D721Med (cell line): ENCODE results near the gene ERFL.
A peak's percentile ranks its signal among the peaks of the same experiment; 100 is the strongest.
"Not testable (repeated sequence)": the region's sequence is repeated elsewhere in the genome, so short reads cannot be mapped to it uniquely, and the experiment has no call there.

Experiments used
- DNase-seq: peaks from one replicate; pipeline ENCODE4 v3.0.0; 2011; ENCODE audit warnings: low spot score; ENCODE audit not compliant: insufficient read length
- FAIRE-seq: peaks from 2 replicates; lab custom pipeline; 2011; peaks lifted over from hg19 to GRCh38; lab: Jason Lieb, UNC
- TF ChIP-seq, protein P1 (sequence below): IDR thresholded peaks from 2 replicates; pipeline ENCODE4 v1.5.1; 2012; ENCODE audit warnings: mild to moderate bottlenecking, control low read depth; ENCODE audit not compliant: insufficient read depth; ENCODE audit errors: missing control alignments

The ERFL gene

GRCh38 chr19:41941410-41942202, 13.4 kb upstream of the ERFL start:
- FAIRE-seq (no peak), DNase-seq (no peak)
- TF ChIP-seq, protein P1, sequence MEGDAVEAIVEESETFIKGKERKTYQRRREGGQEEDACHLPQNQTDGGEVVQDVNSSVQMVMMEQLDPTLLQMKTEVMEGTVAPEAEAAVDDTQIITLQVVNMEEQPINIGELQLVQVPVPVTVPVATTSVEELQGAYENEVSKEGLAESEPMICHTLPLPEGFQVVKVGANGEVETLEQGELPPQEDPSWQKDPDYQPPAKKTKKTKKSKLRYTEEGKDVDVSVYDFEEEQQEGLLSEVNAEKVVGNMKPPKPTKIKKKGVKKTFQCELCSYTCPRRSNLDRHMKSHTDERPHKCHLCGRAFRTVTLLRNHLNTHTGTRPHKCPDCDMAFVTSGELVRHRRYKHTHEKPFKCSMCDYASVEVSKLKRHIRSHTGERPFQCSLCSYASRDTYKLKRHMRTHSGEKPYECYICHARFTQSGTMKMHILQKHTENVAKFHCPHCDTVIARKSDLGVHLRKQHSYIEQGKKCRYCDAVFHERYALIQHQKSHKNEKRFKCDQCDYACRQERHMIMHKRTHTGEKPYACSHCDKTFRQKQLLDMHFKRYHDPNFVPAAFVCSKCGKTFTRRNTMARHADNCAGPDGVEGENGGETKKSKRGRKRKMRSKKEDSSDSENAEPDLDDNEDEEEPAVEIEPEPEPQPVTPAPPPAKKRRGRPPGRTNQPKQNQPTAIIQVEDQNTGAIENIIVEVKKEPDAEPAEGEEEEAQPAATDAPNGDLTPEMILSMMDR = no peak

- TF ChIP-seq, protein P1 = no peak
- DNase-seq (no peak), FAIRE-seq (no peak)
Measured at GRCh38 chr19:41940731-41941409, 12.6 kb upstream of the ERFL start.

GRCh38 chr19:41939861-41940730, 11.8 kb upstream of the ERFL start:
- FAIRE-seq = no peak
- DNase-seq = peak; percentile 93
- TF ChIP-seq, protein P1 = no peak

- FAIRE-seq = not testable (repeated sequence)
Measured at GRCh38 chr19:41939209-41939608, 11.0 kb upstream of the ERFL start.

DNA sequence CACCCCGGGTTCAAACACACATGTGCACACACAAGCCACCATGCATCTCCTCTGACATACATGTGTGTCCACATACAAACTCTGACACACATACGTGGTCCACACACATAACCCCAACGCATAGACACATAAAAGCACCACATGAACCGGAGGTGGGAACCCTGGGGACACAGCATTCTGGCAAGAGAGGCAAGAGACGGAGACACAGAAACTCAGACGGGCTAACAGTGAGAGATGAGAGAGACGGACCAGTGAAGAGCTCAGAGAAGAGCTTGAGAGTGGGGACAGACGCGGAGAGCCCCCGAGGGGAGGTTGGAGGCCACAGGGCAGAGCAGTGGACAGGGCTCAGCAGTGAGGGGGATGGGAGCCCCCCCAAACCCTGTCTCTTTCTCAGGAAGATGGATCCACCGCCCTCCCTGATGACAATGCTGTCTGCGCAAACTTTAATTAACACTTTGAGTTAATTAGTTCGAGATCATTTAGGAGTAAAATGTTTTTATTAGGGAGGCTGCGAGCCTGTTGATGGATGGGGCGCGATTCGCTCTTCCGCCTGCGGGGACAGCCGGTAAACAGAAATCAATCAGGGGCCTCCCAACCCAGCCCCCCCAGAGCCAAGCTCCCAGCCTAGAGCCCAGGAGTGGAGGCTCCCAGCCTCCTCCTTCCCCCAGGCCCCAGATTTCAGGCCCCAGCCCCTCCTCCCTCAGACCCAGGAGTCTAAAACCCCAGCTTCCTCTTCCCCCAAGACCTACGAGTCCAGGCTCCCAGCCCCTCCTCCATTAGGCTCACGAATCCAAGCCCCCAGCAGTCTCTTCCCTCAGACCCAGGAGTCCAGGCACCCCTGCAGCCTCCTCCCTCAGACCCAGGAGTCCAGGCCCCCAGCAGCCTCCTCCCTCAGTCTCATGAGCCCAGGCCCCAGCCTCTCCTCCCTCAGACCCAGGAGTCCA, 9.5 kb upstream of the ERFL start:
- TF ChIP-seq, protein P1 = no peak
- FAIRE-seq (no peak), DNase-seq (no peak)

More at GRCh38 chr19:41939209-41939608, 11.0 kb upstream of the ERFL start:
- DNase-seq = not testable (repeated sequence)

DNA sequence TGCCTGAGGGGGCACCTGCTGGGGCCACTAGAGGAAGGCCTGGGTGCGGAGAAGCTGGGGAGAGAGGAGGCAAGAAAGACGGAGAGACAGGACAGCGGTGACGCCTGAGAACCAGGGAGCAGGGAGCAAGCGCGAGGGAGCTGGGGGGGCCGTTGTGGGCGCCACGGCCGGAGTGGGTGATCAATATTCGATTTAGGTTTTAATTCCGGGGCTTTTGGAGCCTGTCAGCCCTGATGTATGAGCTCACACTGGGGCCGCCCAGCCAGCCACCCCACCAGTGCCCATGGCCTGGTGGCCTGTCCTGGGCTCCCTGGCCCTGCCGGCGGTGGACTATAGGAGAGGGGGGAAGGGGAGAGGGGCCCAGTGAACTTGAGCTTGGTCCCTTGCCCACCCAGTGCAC, 8.7 kb upstream of the ERFL start:
- DNase-seq = no peak
- no peak for FAIRE-seq
- TF ChIP-seq, protein P1 = no peak
